A549 treated with ZK216348 at 1 μM for 4 hours (cell line): ENCODE data around the gene SIRT2. TPM values are rescaled to one million over a fixed set of nuclear protein-coding genes. Genes with fewer than 3 reads are reported as not detected.

Experiments
- total RNA-seq: library from RNA; stranded (reverse); fragments of 200-300 nt; extraction: Qiagen RNA extraction; gene quantifications from 5 replicates; pipeline ENCODE4 v1.2.3, GENCODE V29; 2022; ENCODE audit warnings: low read depth

SIRT2 gene
- 26.5 to 39.2 TPM (median 37.4 TPM) in 5 replicates for total RNA-seq

DNA sequence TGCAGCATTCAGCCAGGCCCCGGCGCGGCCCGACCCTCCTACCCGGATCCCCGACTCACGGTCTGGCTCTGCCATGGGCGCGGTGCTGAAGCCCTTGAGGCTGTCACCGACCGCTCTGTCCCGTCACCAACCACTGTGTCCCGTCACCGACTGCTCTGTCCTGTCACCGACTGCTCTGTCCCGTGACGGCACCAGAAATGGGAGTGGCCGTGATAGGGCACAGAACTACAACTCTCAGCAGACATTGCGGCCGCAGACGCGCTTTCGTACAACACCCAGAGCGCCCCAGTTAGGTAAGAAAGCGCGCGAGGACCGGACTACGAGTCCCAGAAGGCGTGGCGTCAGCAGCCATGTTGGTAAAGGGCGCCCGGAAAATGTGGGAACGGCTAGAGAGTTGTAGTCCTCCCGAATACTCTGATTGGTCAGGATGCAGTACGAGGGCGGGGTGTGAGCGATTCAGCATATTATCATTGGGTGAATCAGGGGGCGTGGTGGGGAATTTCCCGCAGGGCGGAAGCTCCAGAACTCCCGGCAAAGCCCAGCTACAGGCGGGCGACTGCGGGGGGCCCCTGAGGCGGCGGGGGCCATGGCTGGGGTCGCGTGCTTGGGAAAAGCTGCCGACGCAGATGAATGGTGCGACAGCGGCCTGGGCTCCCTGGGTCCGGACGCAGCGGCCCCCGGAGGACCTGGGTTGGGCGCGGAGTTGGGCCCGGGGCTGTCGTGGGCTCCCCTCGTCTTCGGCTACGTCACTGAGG is at the start of gene SIRT2, which contains the start of gene NFKBIB:
TSS of gene SIRT2 (minus strand) at position 172 of the 755 bp plus-strand sequence. CDS start at position 75, 97 bp downstream.
TSS of gene NFKBIB (plus strand) at position 523 of the 755 bp plus-strand sequence. CDS start at position 587, 64 bp downstream.

GRCh38 chr19:38930776-38931520 is 31.5 kb upstream of the SIRT2 start, which contains the start of gene MRPS12:
Gene MRPS12, plus strand, starts transcription at chr19:38930944. Its CDS starts 351 bp downstream, at chr19:38931295.

DNA sequence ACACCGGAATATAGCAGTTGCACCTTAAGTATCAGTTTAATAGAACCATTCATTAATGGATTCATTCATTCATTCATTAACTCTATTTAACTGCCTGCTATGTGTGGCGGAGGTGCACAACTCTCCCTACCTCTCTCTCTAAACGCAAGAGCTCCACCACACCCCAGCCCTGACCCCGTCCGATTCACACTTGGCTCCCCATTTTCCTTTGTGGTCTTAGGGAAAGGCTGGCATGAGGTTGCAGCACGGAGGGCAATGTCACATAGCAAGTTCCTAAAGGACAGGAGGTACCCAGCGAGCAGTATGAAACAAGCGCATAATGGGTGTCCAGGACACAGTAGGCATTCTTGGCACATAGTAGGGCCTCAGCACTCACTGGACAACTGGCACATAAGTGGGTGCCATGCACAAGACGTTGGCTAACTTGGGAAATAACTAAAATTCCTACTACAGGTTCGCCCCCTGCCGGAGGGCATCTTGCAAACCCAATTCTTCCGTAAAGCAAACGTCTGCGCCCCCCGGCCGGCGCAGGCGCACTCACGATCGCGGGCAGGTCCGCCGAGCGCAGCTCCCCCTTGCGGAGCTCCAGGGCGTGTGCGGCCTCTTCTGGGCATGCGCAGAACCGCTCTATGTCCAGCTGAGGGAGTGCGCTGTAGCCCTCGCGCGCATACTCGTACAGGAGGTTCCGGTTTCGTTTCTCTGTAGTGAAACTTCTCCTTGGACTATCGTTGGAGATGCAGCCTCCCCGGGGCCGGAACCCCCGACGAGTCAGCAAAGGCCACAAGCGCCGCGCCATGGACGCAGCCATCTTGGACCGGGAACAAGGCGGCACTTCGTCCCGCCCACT is 30.7 kb upstream of the SIRT2 start, which contains the start of gene SARS2:
TSS of gene SARS2 (minus strand) at position 835 of the 847 bp plus-strand sequence. CDS start at position 808, 27 bp downstream.

DNA sequence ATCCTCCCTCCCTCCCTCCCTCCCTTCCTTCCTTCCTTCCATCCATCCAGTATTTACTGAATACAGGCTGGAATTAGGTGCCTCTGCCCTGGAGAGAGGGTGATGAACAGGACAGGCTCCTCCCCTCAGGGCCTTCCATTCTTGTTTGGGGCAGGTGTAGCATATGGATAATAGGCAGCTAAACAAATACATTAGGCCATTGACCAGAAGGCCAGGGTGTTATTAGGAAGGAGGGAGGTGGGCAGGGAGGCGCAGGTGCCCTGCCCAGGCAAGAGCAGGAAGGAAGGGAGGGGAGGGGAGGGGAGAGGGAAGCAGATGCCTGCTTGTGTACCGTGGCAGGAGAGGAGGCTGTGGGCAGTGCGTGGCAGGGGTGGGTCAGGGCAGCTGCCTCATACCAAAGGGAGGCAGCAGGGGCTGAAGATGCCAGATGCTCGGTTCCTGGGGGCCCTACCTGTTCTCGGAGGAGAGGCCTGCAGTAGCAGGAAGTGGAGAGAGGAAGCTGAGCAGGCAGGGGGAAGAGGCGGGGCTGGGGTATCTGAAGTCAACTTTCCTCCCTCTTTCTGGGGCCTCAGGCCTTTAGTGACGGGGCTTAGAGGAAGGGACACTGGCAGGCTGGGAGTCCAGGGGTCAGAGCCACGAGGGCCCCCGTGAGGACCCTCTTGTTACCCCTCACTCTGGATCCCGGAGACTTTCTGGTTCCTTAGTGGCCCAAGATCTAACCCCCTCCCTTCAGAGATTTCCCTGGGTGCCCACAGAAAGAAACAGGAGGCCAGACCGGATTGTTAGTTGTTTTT is 21.4 kb downstream of the SIRT2 start, which contains the start of gene RINL:
TSS of gene RINL (minus strand) at position 495 of the 794 bp plus-strand sequence. CDS start 1,533 bp downstream, outside the sequence.

DNA sequence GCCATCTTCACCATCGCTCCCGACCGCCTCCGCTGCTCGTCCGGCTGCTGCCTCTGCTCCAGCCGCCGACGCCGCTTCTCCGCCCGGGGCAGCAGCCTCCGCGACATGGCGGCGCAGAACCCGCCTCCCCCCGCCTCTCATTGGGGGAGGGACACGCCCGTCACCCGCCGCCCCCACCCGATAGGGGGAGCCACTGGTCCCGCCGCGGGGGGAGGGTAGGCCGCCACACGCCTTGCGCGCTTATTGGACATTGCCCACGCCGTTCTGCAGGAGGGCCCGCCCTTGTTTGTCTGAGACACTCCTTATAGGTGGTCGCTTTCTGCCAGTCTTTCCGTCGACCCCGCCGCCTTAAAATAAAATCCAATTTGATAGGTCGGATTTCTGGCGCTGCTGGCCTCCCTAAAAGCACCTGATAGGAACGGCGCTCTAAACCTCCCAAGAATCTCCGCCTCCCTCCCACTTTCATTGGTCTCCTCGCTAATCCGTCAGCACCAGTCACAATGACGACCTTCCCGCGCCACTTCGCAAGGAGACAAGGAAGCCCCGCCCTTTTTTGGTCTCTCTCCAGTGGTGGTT is 49.5 kb downstream of the SIRT2 start, which contains the start of gene HNRNPL:
TSS of gene HNRNPL (minus strand) at position 127 of the 576 bp plus-strand sequence. CDS start at position 107, 20 bp downstream.

Other genes with a start within 250 kb of the SIRT2 start
- 4.7 to 6.8 TPM (median 6.0 TPM) in 5 replicates for gene CAPN12, start 155.1 kb downstream of the SIRT2 start, total RNA-seq
- 0.73 to 0.97 TPM (median 0.78 TPM) in 3 of 5 replicates, not detected in the others for gene LGALS7, start 126.1 kb downstream of the SIRT2 start, total RNA-seq
- not detected in 5 replicates for gene LGALS7B, start 110.4 kb downstream of the SIRT2 start, total RNA-seq
- gene LGALS4, start 86.7 kb downstream of the SIRT2 start, total RNA-seq, result 0.48 to 1.7 TPM (median 1.2 TPM) in 5 replicates
- 273 to 379 TPM (median 296 TPM) in 5 replicates for gene ECH1, start 67.8 kb downstream of the SIRT2 start, total RNA-seq
- gene HNRNPL, start 49.6 kb downstream of the SIRT2 start, total RNA-seq, result 295 to 373 TPM (median 340 TPM) in 5 replicates
- gene RINL, start 21.3 kb downstream of the SIRT2 start, total RNA-seq, result 2.2 to 4.9 TPM (median 3.0 TPM) in 5 replicates
- 49.2 to 111 TPM (median 99.2 TPM) in 5 replicates for gene NFKBIB, start 351 bp upstream of the SIRT2 start, total RNA-seq
- 0.27 to 1.0 TPM (median 0.95 TPM) in 5 replicates for gene CCER2, start 12.6 kb upstream of the SIRT2 start, total RNA-seq
- gene SARS2, start 31.1 kb upstream of the SIRT2 start, total RNA-seq, result 48.7 to 60.6 TPM (median 54.6 TPM) in 5 replicates
- 156 to 292 TPM (median 268 TPM) in 5 replicates for gene MRPS12, start 31.3 kb upstream of the SIRT2 start, total RNA-seq
- 60.0 to 90.4 TPM (median 86.0 TPM) in 5 replicates for gene FBXO17, start 76.1 kb upstream of the SIRT2 start, total RNA-seq
- 2.7 to 7.5 TPM (median 4.6 TPM) in 5 replicates for gene FBXO27, start 132.9 kb upstream of the SIRT2 start, total RNA-seq
- gene ACP7, start 184.8 kb upstream of the SIRT2 start, total RNA-seq, result 0.14 to 0.23 TPM (median 0.15 TPM) in 3 of 5 replicates, not detected in the others
- 59.1 to 132 TPM (median 113 TPM) in 5 replicates for gene PAK4, start 226.2 kb upstream of the SIRT2 start, total RNA-seq